Fibroblast of skin of left quadriceps (primary cell): Measurements from ENCODE around the gene TCF7L2.

Experiments
- DNase-seq, 2 experiments: peaks; one replicate each; pipeline ENCODE4 v3.0.0-alpha.2; 2013; ENCODE audit warnings: low read depth in 2 of 2

Gene TCF7L2

DNA sequence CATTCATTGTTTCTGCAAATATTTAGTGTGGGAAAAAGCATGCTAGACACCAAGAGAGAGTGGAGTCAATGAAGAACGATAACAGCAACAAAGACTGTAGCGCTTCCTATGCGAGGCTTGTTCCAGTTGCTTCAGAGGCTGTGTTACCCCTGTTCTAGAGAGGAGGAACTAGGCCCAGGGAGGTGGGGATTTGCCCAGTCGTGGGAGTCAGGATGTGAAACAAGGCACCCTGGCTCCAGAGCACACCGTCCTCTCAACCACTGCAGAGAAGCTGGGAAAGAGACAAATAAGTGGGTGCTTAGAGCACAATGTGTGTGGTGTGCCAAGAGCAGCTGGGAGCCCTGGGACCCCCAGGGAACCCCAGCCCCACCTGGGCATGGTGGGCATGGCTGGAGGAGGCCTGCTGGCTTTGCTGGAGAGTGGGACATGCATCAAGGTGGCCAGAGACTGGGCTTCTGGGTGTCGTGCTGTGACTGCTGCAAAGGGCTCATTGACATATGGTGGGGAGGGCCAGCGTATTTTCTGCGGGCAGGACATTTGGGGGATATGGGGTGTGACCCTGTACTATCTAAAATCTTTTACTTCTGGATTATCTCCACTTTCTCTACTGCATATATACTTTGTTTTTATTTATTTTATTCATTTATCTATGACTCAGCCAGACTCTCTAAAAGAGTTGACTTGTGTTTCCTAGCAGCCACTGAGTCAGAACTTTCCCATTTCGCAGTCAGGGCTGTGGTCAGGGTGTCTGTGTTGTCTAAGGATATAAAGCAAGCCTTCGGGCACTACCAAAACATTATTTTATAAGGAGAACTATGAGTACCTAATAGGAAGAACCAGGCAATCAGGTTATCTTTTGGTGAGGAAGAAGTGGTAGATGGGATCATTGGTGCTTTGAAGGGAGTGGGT, 95.4 kb downstream of the TCF7L2 start:
- no peak for DNase-seq

GRCh38 chr10:113047151-113047550, 97.1 kb downstream of the TCF7L2 start:
- DNase-seq = no peak

GRCh38 chr10:113047605-113047962, 97.5 kb downstream of the TCF7L2 start:
- no peak for DNase-seq

GRCh38 chr10:113047963-113048781, 98.1 kb downstream of the TCF7L2 start:
- DNase-seq = no peak

GRCh38 chr10:113049881-113050280, 99.8 kb downstream of the TCF7L2 start:
- DNase-seq = no peak

GRCh38 chr10:113052076-113052830, 102.2 kb downstream of the TCF7L2 start:
- DNase-seq = no peak

DNA sequence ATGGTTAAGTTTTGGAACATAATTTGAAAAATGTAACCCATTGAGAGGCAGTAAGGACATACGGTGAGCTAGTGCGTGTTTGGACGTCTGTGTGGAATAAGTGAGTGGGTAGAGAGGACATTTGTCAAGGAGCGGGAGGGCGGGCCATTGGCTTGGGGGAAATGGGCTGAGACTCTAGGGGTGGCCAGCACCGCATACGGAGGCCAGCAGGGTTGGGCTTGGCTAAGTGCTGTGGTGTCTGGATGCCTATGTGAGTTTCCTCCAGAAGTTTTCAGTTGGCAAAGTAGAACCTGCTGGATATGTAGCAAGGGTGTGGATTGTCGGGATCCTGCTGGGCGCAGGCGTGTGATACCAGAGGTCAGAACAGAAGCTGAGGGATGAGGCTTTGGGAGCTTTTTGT, 103.0 kb downstream of the TCF7L2 start:
- DNase-seq = no peak

DNA sequence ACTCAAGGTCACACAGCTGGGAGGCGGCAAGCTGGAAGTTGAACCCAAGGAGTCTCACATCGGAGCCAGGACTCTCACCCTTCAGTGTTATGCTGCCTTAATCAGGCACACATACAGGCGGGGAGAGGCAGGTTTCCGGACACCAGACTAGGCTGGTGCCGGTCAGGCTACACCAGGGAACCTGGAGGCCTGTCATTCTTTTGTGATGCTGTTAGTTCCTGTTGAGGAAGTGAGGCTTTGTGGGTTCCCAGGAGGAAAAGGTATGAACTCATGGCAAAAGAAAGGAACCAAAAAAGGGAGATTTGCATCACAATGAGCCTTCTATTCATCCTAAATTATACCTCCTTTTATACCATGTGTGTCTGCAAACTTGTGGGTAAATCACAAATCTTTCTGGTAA, 103.8 kb downstream of the TCF7L2 start:
- DNase-seq = no peak

GRCh38 chr10:113055458-113055857, 105.4 kb downstream of the TCF7L2 start:
- no peak for DNase-seq

GRCh38 chr10:113056030-113056429, 106.0 kb downstream of the TCF7L2 start:
- DNase-seq = no peak

- peak; percentile 94 for DNase-seq
Observed at GRCh38 chr10:113056441-113057021, 106.5 kb downstream of the TCF7L2 start.

- DNase-seq = no peak
Observed at GRCh38 chr10:113057948-113058522, 108.0 kb downstream of the TCF7L2 start.

DNA sequence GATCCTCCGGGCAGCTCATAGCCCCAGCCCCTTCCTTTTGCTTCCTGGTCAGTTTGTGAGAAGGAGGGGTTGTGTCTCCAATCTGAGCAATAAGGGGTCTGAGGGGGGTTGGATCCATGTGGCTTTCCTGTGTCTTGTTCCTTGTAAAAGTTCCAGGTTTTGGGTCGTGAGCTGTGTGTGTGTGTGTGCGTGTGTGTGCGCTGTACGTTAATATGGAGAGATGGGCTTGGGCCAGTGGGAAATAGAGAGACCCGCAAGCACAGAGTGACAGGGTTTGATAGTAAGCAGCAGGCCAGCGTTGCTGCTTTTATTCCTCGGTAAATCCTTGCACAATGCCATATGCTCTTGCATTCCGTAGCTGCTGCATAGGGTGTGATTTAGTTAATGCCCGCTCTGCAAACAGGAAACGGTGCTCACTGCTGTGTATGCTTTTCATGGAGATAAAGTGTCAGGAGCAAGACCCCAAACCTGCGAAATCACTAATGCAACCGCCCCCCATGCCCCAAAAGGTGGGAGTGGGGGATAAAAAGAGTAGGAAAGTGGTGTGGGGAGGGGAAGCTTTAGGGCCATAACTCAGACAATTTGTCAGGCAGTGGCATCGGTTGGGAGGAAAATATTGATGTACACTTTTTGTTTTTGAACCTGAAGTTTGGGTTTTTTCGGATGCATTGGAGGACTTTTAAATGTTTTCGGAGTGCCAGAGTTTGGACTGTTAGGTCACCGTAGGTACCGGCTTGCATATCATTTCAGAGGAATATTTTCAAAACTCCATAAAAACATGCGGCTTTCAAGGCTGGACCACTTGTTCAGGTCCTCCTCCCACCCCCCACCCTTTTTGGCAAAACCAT, 108.7 kb downstream of the TCF7L2 start:
- DNase-seq = peak; percentile 76 to 81

DNA sequence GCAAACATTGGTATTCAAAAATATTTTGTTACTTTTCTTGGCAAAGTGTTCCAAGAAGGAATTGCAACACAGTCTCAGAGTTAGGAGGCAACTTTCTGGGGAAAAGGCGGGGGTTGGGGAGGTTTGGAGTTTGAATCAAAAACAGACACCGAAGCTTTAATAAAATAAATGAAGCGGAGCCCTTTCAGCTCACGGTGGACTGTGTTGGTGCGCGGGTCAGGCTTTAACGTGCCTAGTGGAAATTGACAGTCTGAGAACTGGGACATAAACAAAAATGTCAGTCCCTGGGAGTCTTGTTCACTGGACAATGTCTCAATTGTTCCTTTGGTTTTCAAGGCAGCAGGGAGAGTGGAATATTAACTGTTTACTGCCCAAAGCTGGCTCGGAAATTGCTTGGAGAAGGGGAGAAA, 109.3 kb downstream of the TCF7L2 start:
- peak; percentile 89 for DNase-seq

DNA sequence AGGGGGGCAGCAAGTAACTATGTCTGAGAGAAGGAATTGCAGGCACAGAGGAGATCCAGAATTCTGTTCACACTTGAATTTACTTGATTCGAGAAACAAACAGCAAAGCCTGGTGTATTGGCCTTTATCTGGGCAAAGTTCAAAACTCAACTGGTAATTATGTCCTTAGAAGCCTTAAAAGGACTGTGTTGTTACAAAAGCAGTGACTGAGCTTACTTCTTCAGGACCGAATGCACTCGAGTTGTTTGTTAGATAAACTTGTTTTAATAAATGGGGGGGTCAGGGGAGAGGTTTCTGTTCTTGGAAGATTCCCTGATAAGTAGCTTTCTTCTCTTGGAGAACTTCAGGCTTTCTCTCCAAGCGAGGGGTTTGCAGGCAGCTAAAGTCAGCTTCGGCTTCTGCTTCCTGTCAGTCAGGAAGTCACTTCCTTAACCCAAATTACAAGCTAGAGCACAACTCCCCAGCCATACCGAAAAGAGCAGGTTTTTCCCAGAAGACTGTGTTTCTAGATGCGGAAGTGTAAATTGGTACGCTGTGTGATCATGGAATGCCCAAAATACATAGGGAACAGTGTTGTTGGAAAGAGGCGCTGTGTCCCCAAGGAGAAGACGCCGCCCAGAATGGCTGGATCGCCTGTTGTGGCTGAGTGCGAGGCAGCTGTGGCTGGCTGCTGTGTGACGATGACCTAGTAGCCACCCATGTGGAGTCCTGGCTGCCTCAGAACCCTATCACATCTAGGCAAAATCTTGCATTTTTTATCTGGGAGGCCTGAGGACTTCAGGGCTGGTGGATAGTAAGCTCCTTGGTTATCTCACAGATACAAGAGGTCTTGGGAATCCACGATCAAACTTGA, 110.4 kb downstream of the TCF7L2 start:
- DNase-seq = no peak

- no peak for DNase-seq
Observed at GRCh38 chr10:113061054-113061430, 111.0 kb downstream of the TCF7L2 start.

- DNase-seq = no peak
Observed at GRCh38 chr10:113061557-113061956, 111.5 kb downstream of the TCF7L2 start.

- DNase-seq = no peak
Observed at GRCh38 chr10:113063043-113063967, 113.3 kb downstream of the TCF7L2 start.
